CD4-positive, alpha-beta T cell (primary cell): ENCODE data around the gene DTNBP1. TPM values are rescaled to one million over a fixed set of nuclear protein-coding genes. Genes with fewer than 3 reads are reported as not detected.

Experiments
- ATAC-seq: fragments of 200-7000 bp; cut with Tn5 transposase; one replicate; pipeline ENCODE4 v1.10.0; 2022; ENCODE audit warnings: mild to moderate bottlenecking; ENCODE audit not compliant: poor library complexity
- CTCF ChIA-PET: fragments of 350-600 bp; sonication (Branson Sonifier 250); formaldehyde crosslinking; loops from one replicate; lab custom pipeline; 2021; ENCODE audit warnings: antibody characterized with exemption, inconsistent platforms; lab: Charles Lee
- POLR2A ChIA-PET: fragments of 350-600 bp; sonication (Branson Sonifier 250); formaldehyde crosslinking; loops from one replicate; lab custom pipeline; 2021; ENCODE audit warnings: antibody characterized with exemption, inconsistent platforms; lab: Charles Lee
- DNase-seq, 14 experiments: peaks; one replicate each; pipeline ENCODE4 v3.0.0-alpha.2; 2013 to 2020; ENCODE audit warnings: mixed read lengths in 2 of 14
- H3K27ac ChIP-seq, 2 donors: one replicate each; pipeline versions ENCODE4 v1.5.1 to v1.7.0; 2013; ENCODE audit warnings: low read length in 2 of 2, low read depth in 1 of 2, mild to moderate bottlenecking in 1 of 2
- H3K27me3 ChIP-seq, 2 experiments: 1 replicate in 1 of 2; 2 replicates in 1 of 2; pipeline versions ENCODE4 v1.6.1 to v1.7.0; 2013; ENCODE audit warnings: low read length in 2 of 2, control low read depth in 1 of 2, mild to moderate bottlenecking in 1 of 2, moderate library complexity in 1 of 2; ENCODE audit not compliant: insufficient read depth in 2 of 2, control insufficient read depth in 1 of 2
- H3K36me3 ChIP-seq: one replicate; pipeline ENCODE4 v1.6.1; 2013; ENCODE audit warnings: low read length, control low read depth; ENCODE audit not compliant: insufficient read depth
- H3K4me1 ChIP-seq: one replicate; pipeline ENCODE4 v1.6.1; 2013; ENCODE audit warnings: low read length, control low read depth; ENCODE audit not compliant: insufficient read depth
- H3K4me3 ChIP-seq: one replicate; pipeline ENCODE4 v1.5.1; 2013; ENCODE audit warnings: mild to moderate bottlenecking, low read length, moderate library complexity
- H3K9me3 ChIP-seq, 2 experiments: 1 replicate in 1 of 2; 2 replicates in 1 of 2; pipeline versions ENCODE4 v1.6.1 to v1.7.0; 2013; ENCODE audit warnings: low read length in 2 of 2, mild to moderate bottlenecking in 2 of 2, control low read depth in 1 of 2, moderate library complexity in 1 of 2; ENCODE audit not compliant: control insufficient read depth in 1 of 2, insufficient read depth in 1 of 2
- H3K27ac Mint-ChIP-seq: one replicate; pipeline ENCODE4 v1.8.0; 2020; ENCODE audit warnings: mixed read lengths
- H3K27me3 Mint-ChIP-seq: one replicate; pipeline ENCODE4 v1.8.0; 2021; ENCODE audit warnings: mixed read lengths
- H3K36me3 Mint-ChIP-seq: one replicate; pipeline ENCODE4 v1.8.0; 2021; ENCODE audit warnings: low read depth, mixed read lengths
- H3K4me1 Mint-ChIP-seq: one replicate; pipeline ENCODE4 v1.8.0; 2021; ENCODE audit warnings: low read depth, mixed read lengths
- H3K4me3 Mint-ChIP-seq: one replicate; pipeline ENCODE4 v1.8.0; 2020; ENCODE audit warnings: mild to moderate bottlenecking, mixed read lengths
- H3K9me3 Mint-ChIP-seq: one replicate; pipeline ENCODE4 v1.8.0; 2020; ENCODE audit warnings: mixed read lengths
- CTCF ChIP-seq: fragments of 200-600 bp; IDR thresholded peaks from one replicate; pipeline ENCODE4 v1.8.0; 2022; ENCODE audit warnings: antibody characterized with exemption, mild to moderate bottlenecking
- intact Hi-C, 2 experiments: fragments of 100-400 bp; cut with DNase I in 1 of 2; cut with micrococcal nuclease in 1 of 2; formaldehyde crosslinking; loops; one replicate each; pipeline versions ENCODE4 v1.15.1 to v1.9.0; 2023 to 2025; cut with DNase I, micrococcal nuclease
- total RNA-seq, 174 experiments: library from RNA in 2 of 174; stranded (reverse) in 2 of 174; gene quantifications; one replicate each; pipeline ENCODE4 v1.2.3 and lab custom pipeline; 2021 to 2026

Gene DTNBP1
- total RNA-seq, 2 experiments from 2014 or later = 14.5 to 14.7 TPM

DNA sequence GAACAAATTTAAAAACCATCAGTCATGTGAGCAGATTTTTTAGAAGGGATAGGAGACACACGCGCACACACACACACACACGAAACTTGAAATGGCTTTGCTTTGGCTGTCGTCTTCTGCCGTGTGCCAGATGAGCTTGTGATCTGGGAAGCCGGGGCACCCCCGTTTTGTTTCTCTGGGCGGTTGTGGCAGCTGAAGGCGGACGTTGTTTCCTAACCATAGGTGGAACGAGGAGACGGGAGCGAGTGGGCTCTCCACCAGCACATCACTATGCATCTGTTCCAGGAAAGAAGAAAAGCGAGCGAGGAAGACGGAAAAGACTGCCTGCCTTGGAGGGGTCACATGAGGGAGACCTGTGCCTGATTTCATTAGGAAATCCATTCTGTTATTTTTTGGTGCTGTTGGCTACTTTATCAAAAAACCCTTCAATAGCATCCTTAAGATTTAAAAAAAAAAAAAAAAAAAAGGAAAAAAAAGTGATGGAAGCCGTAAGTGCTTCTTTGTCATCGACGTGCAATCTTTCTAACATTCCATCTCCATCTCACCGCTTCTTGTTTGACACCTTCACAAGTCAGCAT is 142.1 kb downstream of the DTNBP1 start:
- POLR2A ChIA-PET = no interaction called here
- peaks cover 3% of the 10 kb centered on the region for H3K4me1 ChIP-seq
- H3K9me3 ChIP-seq = no peaks in the 10 kb centered on the region
- CTCF ChIA-PET = no interaction called here
- no peaks in the 10 kb centered on the region for H3K27me3 ChIP-seq
- no peak overlapping the region for H3K27ac ChIP-seq
- intact Hi-C loops = no loop called here
- Mint-ChIP-seq H3K36me3 (peaks cover 98% of the 10 kb centered on the region), H3K27me3 (no peaks in the 10 kb centered on the region), H3K9me3 (no peaks in the 10 kb centered on the region), H3K4me3 (no peak overlapping the region), H3K4me1 (peaks cover 6% of the 10 kb centered on the region), H3K27ac (peak overlapping the region; percentile 59)
- peaks cover 79% of the 10 kb centered on the region for H3K36me3 ChIP-seq
- no peak for TF ChIP-seq CTCF
- ATAC-seq (no peak), DNase-seq (no peak)
- H3K4me3 ChIP-seq = no peak overlapping the region

- intact Hi-C loops = no loop called here
- Histone ChIP-seq H3K36me3 (peaks cover 82% of the 10 kb centered on the region), H3K27ac (no peak overlapping the region), H3K4me1 (peaks cover 3% of the 10 kb centered on the region), H3K27me3 (no peaks in the 10 kb centered on the region), H3K4me3 (no peak overlapping the region), H3K9me3 (no peaks in the 10 kb centered on the region)
- Mint-ChIP-seq H3K36me3 (peaks cover 98% of the 10 kb centered on the region), H3K27me3 (no peaks in the 10 kb centered on the region), H3K27ac (peak overlapping the region; percentile 59), H3K4me3 (no peak overlapping the region), H3K9me3 (no peaks in the 10 kb centered on the region), H3K4me1 (no peaks in the 10 kb centered on the region)
- TF ChIP-seq CTCF = no peak
- ChIA-PET POLR2A (no interaction called here), CTCF (no interaction called here)
- no peak for ATAC-seq
- no peak for DNase-seq
Observed at GRCh38 chr6:15519681-15520080, 143.1 kb downstream of the DTNBP1 start.

DNA sequence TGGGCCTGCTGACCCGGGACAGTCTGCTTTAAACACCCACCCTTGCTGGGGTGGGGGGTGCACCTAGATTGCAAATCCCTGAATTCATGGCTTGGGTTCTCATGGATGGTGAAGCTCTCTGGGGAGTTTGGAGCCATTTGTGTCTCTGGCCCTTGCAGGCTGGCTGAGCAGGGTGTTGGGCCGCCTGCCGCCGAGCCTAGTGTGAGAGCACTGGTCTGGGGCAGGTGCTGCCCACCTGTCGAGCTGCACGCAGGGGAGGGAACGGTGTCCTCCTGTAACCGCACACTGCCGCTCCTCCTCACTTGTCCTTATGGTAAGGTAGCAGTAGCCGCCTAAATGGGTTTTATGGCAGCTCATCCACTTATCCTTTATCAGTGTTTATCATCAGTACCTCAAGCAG is 143.9 kb downstream of the DTNBP1 start:
- H3K9me3 Mint-ChIP-seq = no peaks in the 10 kb centered on the region
- intact Hi-C loops = no loop called here
- no peak for DNase-seq
- no peak for TF ChIP-seq CTCF
- H3K36me3 ChIP-seq = peaks cover 84% of the 10 kb centered on the region
- no peaks in the 10 kb centered on the region for H3K9me3 ChIP-seq
- no peak overlapping the region for H3K4me3 ChIP-seq
- no peaks in the 10 kb centered on the region for H3K27me3 ChIP-seq
- no peak overlapping the region for H3K27ac ChIP-seq
- H3K4me3 Mint-ChIP-seq = no peak overlapping the region
- ChIA-PET POLR2A (no interaction called here), CTCF (no interaction called here)
- no peak for ATAC-seq
- H3K27me3 Mint-ChIP-seq = no peaks in the 10 kb centered on the region
- H3K27ac Mint-ChIP-seq = no peak overlapping the region
- H3K4me1 Mint-ChIP-seq = no peaks in the 10 kb centered on the region
- H3K36me3 Mint-ChIP-seq = peaks cover 98% of the 10 kb centered on the region
- H3K4me1 ChIP-seq = peaks cover 3% of the 10 kb centered on the region
